ENCODE data around the gene SUSD1. TPM values are rescaled to one million over a fixed set of nuclear protein-coding genes. Genes with fewer than 3 reads are reported as not detected.

Gene SUSD1
- total and polyA plus RNA-seq, 2 of the 13 experiments (the other 11 are each of a cell fraction or from before 2014, with no cell fraction given): 25.9 to 32.3 TPM

GRCh38 chr9:112059966-112060320 lies 115.2 kb downstream of the SUSD1 start:
- 93% methylated on average over 3 of the region's 3 CpGs for WGBS (ENCODE audit: low lambda C conversion rate)
- intact Hi-C loops (cut with micrococcal nuclease; ENCODE audit: unreplicated experiment) (no loop called here), in situ Hi-C loops (cut with HindIII; ENCODE audit: extremely low pct_ligation_motif_present, low pct_unique_long_range_greater_than_20kb) (no loop called here)
- Histone ChIP-seq H3K4me2 (ENCODE audit: low read depth, low read length) (no peak overlapping the region), H4K20me1 (ENCODE audit: insufficient read depth, low read length) (no peaks in the 10 kb centered on the region), H2AFZ (ENCODE audit: low read length) (no peak overlapping the region), H3K4me1 (ENCODE audit: insufficient read depth, low read length) (peaks cover 28% of the 10 kb centered on the region), H3K27me3 (ENCODE audit: control insufficient read depth in 1 of 2, insufficient read depth in 2 of 2, low read length in 2 of 2) (no peaks in the 10 kb centered on the region), H3K36me3 (replicated peaks in 1 of 2; ENCODE audit: control insufficient read depth in 1 of 2, insufficient read depth in 2 of 2, low read length in 2 of 2) (peaks cover 5 to 19% of the 10 kb centered on the region in 2 experiments; a peak in 3 of 5 replicates), H3K9ac (ENCODE audit: insufficient read depth, low read depth, low read length) (no peak overlapping the region), H3K27ac (ENCODE audit: extremely low read length, insufficient read depth, low read length) (peak overlapping the region; percentile 33), H3K4me3 (replicated peaks in 1 of 3; ENCODE audit: insufficient read depth in 1 of 3, low read depth in 2 of 3, low read length in 3 of 3) (no peak overlapping the region), H3K9me3 (ENCODE audit: low read length) (no peaks in the 10 kb centered on the region), H3K79me2 (ENCODE audit: insufficient read depth, low read length) (no peaks in the 10 kb centered on the region)
- ChIA-PET CTCF (ENCODE audit: low intra/inter-chr PET ratio, low total read pairs) (no interaction called here), POLR2A (no interaction called here)
- TF ChIP-seq MTF2 (CRISPR knock-in tag; IDR thresholded peaks at IDR 0.05; ENCODE audit: borderline replicate concordance) (no peak), ZNF761 (CRISPR knock-in tag; conservative IDR thresholded peaks at IDR 0.05) (no peak), YEATS2 (CRISPR knock-in tag; IDR thresholded peaks at IDR 0.05; ENCODE audit: borderline replicate concordance) (no peak), ZKSCAN1 (IDR thresholded peaks at IDR 0.05; ENCODE audit: low read length) (no peak), ZNF709 (CRISPR knock-in tag; IDR thresholded peaks at IDR 0.05) (no peak), TGIF2 (CRISPR knock-in tag; IDR thresholded peaks at IDR 0.05) (no peak), ZNF121 (CRISPR knock-in tag; IDR thresholded peaks at IDR 0.05) (no peak), TCF12 (IDR thresholded peaks at IDR 0.05) (no peak), TCF12 (CRISPR knock-in tag; IDR thresholded peaks at IDR 0.05) (no peak), TAF15 (IDR thresholded peaks at IDR 0.05; ENCODE audit: low read depth, low read length, poor library complexity, severe bottlenecking) (no peak), NFYB (CRISPR knock-in tag; IDR thresholded peaks at IDR 0.05) (no peak), SALL2 (CRISPR knock-in tag; IDR thresholded peaks at IDR 0.05) (no peak), KAT2B (IDR thresholded peaks at IDR 0.05; ENCODE audit: borderline replicate concordance, low read depth, low read length) (no peak), ZNF451 (CRISPR knock-in tag; IDR thresholded peaks at IDR 0.05) (no peak)
- TF ChIP-seq, protein P1, sequence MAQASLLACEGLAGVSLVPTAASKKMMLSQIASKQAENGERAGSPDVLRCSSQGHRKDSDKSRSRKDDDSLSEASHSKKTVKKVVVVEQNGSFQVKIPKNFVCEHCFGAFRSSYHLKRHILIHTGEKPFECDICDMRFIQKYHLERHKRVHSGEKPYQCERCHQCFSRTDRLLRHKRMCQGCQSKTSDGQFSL (CRISPR knock-in tag; IDR thresholded peaks at IDR 0.05): no peak
- TF ChIP-seq, protein P2, sequence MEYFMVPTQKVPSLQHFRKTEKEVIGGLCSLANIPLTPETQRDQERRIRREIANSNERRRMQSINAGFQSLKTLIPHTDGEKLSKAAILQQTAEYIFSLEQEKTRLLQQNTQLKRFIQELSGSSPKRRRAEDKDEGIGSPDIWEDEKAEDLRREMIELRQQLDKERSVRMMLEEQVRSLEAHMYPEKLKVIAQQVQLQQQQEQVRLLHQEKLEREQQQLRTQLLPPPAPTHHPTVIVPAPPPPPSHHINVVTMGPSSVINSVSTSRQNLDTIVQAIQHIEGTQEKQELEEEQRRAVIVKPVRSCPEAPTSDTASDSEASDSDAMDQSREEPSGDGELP (IDR thresholded peaks at IDR 0.05; ENCODE audit: borderline replicate concordance, low read depth): no peak
- no peak for ATAC-seq
- no TSS peak for BruUV-seq (replicated peaks)
- DNase-seq (ENCODE audit: low spot score): no peak
- no peak for FAIRE-seq

Measured in HepG2 (cell line).